ENCODE results near the gene ATP8A2.
"Not testable (repeated sequence)": the region's sequence is repeated elsewhere in the genome, so short reads cannot be mapped to it uniquely, and the experiment has no call there.

Gene ATP8A2

DNA sequence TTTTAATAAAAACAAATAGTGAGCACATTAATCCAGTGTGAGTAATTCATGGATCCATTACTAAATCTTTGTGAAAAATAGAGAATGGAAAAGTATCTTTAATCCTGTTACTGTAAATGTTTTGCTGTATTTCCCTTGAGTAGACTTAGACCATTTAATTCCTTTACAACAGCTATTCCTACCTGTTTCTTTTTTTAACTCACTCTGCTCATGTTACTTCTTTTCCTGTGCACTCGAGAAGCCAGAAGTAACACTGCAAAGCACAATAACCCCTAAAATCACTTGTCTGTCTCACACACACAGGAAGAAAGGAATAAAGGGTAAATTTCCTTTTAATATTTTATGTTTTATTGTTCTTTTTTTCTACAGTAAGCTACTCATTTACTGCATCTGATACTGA lies 435.8 kb downstream of the ATP8A2 start:
- no peak for DNase-seq (ENCODE audit: low spot score)

DNA sequence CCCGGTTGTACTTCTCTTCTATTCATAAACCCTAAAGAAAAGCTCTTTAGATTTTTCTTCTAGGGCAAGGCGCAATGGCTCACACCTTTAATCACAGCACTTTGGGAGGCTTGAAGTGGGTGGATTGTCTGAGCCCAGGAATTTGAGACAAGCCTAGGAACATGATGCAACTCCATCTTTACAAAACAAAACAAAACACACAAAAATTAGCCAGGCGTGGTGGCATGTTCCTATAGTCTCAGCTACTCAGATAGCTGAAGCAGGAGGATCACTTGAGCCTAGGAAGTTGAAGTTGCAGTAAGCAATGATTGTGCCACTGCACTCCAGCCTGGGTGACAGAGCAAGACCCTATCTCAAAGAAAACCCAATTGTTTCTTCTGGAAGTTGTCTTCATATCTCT lies 439.7 kb downstream of the ATP8A2 start:
- DNase-seq (ENCODE audit: low spot score), result no peak

DNA sequence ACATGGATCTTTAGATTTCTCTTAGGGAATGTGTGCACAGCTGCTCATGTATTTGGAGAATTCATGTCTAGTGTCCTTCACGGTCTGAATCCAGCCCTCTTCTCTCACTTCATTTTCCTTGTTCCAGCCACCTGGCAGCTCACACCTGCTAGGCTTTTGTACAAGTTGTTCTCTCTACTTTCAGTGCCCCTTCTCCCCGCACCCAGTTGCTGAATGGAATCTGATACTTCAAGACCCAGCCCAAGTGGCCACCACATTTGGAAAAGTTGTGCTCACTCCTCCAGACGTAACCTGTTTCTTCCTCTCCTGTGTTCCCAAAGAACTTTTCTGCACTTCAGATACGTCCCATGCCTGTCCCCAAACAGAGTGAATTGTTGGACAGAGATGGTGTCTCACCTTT lies 444.5 kb downstream of the ATP8A2 start:
- no peak for DNase-seq (ENCODE audit: low spot score)

DNA sequence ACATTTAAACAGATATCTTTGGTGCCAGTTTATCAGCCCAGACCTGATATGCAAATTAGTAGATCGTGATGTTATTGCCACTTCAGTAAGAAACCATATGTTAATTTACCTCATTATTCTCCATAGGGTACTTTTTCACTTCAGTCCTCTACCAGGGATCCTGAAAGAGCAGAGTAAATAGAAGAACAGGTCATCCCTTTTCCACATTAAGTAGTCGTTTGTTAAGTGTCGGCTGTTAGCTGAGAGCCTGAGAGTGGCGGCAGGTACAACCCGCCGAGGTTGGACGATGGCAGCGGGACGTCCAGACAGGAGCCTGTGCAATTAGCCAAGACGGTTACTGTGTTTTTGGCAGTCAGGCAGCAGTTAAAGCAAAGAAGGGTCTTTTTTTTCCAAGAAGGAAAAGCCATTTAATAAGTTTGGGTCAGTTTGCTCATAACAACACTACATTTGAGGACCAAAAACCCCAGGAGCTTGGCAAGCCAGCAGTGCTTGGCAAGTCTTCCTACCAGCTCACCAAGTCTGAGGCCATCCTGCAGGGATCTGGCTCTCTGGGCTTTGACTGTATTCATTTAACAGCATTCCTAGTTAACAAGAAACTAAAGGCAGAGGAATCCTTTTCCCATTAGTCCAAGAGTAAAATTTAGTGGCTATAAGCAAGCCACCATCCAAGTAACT lies 448.2 kb downstream of the ATP8A2 start:
- DNase-seq (ENCODE audit: low spot score), result no peak

DNA sequence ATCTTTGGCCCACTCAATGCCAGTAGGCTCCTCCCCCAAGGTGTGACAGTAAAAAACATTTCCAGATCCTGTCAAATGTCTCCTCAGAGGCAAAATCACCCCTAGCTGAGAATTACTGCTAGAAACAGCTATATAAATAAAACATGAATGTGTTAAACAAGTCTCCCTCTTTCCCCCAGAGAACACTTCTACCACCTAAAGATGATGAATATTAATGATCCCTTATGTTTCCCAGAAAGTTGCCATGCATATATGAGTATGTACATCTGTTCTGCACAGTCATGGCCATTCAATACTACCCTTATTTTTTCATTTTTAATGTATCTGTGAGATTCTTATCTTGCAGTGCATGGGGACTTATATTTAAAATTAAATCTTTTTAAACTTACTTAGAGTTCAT lies 450.0 kb downstream of the ATP8A2 start:
- DNase-seq (ENCODE audit: low spot score), result no peak

DNA sequence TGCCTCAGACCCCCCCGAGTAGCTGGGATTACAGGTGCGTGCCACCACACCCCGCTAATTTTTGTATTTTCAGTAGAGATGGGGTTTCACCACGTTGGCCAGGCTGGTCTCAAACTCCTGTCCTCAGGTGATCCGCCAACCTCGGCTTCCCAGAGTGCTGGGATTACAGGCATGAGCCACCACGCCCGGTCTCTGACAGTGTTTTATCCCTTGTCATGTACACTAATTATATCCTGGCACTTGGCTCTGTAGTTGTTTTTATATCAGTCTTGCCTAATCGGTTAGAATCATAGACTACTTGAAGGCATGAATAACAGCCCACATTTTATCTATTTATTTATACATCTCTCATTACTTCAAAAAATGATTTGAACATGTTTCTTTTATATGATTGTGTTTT lies 455.4 kb downstream of the ATP8A2 start:
- not testable (repeated sequence) for DNase-seq (ENCODE audit: low spot score)

DNA sequence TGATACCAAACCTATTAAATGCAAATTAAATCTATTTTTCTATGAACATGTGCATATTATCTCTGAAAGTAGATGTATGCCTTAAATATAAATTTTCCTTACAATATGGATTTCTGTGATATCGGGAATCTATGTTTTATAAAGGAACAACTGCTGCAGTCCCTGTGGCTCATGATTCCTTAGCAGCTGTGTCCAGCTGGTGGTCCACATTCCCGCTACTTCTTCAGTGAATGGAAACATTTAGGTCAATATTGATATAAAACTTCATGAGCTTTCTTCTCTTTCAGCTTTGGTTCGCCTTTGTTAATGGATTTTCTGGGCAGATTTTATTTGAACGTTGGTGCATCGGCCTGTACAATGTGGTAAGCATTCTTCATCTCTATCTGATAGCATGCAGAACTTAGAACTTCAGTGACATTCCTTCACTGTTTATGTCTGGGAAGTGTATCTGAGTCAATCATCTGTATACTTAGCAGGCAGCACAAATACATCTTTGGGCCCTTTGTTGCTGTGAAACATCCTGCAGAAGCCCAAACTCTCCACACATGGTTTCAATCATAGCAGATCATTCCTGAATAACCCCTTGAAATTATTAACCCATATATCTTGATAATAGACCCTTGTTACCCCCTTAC lies 456.2 kb downstream of the ATP8A2 start:
- no peak for DNase-seq (ENCODE audit: low spot score)

DNA sequence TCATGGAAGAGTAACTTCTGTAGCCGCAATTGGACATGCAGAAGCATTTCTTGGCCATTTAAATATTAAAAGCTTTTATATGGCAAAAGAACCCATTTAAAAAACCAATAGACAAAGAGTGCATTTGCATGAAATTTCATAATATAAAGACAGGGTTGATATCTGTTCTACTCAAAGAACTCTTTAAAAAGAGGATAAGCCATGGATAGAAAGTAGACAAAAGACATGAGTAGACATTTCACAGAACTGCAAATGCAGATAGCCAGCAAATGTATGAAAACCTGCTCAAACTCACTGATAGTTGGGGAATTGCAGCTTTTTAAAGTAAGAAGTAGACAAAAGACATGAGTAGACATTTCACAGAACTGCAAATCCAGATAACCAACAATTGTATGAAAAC lies 462.0 kb downstream of the ATP8A2 start:
- no peak for DNase-seq (ENCODE audit: low spot score)

DNA sequence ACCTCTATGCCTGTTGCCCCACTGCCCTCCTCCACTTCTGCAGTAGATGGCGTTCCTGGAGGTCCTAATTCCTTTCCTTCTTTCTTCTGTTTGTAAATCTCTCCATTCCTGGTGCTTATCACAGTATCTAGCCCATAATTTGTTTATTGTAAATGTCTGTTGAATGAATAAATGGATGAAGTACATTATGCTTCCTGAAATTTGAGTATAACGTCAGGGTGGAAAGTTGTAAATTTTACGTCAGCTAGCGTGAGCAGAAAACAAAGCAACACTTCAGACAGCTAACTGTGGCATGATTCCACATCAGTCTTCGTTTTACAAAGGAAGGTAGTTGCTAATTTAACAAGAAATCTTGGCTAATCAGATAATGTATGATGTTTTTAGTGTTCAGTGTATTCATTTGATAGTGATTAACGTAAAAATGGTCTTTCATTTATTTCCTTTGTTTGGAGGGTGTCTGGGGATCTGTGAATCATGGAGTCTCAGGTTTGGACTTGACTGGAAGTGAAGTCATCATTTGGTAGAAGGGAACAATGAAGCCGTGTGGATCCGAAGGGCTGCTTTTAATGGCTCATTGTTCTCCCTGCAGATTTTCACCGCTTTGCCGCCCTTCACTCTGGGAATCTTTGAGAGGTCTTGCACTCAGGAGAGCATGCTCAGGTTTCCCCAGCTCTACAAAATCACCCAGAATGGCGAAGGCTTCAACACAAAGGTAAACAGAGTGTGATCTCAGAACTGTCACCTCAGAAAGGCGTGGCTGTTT lies 465.0 kb downstream of the ATP8A2 start:
- peak; percentile 21 for DNase-seq (ENCODE audit: low spot score)

DNA sequence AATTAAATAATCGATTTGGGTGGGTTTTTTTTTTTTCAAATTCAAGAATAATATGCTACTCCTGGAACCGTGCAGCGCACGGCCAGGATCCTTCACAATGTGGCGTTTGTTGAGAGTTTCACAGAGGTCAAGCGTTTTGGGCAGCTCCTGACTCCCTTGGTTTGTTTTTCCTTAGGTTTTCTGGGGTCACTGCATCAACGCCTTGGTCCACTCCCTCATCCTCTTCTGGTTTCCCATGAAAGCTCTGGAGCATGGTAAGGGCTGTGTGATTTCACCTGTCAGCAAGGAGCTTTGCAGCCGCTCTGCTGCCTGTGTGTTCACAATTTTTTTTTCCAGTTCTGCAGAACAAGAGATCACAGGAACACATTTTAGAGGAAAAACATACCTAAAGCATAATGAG lies 467.6 kb downstream of the ATP8A2 start:
- no peak for DNase-seq (ENCODE audit: low spot score)

DNA sequence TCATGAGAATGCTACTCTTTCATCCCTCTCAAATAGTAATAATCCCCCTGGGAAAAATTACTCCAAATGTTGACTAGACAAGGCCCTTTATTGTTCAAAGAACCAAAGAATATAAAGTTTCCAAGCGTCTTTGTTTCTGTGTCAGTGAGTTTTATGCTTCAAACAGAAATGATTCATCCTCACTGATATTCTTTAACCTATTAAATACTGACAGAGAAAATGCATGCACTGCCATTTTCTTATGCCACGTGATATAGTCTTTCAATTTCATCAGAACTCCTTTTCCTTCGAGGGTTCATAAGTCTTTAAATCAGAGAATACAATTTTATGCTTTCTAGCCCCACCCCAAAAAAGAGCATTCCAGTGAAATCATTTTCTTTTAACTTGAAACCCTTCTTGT lies 468.5 kb downstream of the ATP8A2 start:
- peak; percentile 18 for DNase-seq (ENCODE audit: low spot score)

DNA sequence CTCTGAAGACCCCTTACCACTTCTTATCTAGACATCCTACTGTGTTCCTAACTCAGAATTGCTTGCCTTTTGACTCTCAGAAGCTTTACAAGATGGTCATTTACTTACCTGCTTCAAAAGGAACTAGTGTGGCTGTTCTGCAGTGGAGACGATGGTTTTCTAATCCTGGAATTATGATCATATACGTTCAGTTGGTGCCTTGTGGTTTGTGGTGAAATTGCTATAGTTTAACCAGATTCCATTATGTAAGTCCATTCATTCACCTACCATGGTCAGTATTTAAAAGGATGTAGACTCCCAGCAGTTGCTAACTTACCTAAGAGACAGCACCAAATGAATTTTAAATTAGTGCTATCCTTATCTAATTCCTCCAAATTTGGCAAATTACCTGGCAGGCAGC lies 469.2 kb downstream of the ATP8A2 start:
- no peak for DNase-seq (ENCODE audit: low spot score)

DNA sequence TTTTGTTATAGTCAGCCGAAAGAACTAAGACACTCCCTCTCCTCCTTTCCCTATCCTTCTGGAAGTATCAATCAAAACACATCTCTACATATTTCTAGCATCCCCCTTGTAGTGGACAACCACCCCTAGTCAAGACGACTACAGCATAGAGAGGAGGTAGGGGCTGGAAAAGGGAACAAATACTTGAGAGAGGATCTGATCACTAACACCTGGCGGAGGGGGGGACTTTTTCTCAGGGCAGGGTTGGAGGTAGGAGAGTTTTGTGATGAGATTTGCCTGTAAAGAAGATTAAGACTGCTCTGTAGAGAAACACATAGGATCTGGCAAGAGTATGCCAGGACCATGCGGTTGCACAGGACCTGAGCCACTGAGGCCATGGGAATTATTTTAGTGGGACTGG lies 471.9 kb downstream of the ATP8A2 start:
- no peak for DNase-seq (ENCODE audit: low spot score)

DNA sequence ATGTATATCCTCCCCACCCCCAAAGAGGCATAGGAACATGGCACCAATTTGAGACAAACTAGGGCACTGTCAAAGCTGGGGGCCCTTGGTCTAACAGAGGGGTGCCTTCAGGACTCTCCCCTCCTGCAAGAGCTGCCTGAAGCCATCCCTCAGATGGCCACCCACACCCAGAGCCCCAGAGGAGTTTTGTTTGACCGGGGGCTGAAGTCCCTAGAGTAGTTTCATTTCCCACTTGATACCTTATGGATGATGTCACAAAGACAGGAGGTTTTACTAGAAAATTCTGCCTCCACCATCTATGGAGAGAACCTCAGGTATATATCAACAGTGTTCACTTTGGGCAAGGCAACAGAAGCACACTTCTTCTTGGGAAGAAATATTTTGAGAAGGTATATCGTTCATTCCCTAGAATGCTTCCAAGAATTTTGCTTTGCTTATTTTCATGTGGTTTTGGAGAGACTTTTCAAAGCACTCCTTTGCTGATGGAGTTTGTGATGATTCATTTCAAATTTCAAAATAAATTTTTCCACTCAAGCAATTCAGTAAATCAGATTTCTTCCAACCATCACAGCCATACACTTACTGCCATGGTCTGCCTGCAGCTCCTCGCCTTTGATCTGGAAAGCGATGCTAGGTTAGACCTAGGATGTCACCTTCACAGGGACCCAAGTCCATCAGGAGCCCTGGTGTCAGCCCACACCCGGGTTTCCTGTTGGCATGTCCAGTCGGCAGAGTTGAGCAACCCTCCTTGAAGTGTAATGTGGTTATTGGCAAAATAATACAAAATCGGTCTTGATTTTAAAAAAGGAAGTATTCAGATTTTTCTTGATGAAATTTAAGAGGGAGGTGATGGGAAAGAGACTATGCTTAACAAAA lies 473.0 kb downstream of the ATP8A2 start:
- DNase-seq (ENCODE audit: low spot score), result no peak

DNA sequence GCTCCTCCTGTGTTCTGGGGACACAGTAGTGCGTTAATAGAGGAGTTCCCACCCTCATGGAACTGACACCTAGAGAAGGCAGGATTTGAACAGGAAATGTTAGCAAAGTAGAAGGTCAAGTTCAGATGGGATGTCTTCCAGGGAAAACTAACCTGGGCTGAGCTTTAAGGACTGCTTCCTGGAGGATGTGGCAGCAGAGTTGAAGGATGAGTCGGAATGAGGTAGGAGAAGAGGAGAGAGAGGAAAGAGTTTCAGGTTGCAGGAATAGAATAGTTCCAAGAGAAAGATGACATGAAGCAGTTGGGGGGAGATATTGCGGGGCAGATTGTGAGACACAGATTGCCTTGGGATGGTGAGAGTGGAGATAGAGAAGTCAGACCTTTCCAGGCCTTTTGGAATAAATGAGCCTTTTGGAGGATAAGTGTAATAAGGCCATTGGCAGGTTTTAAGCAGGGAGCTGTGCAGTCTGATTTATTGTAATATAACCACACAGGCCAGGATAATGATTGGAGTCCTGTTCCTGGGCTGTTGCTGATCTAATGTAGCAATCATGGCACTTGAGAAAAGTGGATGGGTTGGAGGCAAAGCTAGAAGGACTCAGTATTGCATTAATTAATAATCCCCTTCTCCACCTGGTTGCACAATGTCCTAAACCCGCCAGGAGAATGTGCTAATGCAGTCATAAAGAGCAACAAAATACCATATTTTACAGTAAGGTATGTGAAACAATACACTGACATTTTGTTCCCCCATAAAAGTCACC lies 474.6 kb downstream of the ATP8A2 start:
- DNase-seq (ENCODE audit: low spot score), result peak; percentile 73

DNA sequence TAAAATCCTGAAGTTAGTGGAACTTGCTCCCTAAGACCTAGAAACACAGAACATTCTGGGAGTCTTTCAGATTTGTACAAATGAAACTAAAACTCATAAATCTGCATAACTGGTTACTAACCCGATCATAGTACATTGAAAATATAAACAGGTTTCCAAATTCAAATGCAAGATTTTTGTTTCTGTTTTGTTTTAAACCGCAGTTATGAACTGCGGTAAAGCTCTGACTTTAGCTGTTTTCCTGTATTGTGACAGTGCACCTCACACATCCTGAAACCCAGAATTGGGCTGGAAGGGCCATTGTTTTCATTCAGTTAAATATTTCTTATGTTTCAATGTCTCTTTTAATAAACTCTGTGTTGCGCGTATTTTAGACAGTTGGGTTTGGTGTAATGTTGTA lies 475.4 kb downstream of the ATP8A2 start:
- no peak for DNase-seq (ENCODE audit: low spot score)

DNA sequence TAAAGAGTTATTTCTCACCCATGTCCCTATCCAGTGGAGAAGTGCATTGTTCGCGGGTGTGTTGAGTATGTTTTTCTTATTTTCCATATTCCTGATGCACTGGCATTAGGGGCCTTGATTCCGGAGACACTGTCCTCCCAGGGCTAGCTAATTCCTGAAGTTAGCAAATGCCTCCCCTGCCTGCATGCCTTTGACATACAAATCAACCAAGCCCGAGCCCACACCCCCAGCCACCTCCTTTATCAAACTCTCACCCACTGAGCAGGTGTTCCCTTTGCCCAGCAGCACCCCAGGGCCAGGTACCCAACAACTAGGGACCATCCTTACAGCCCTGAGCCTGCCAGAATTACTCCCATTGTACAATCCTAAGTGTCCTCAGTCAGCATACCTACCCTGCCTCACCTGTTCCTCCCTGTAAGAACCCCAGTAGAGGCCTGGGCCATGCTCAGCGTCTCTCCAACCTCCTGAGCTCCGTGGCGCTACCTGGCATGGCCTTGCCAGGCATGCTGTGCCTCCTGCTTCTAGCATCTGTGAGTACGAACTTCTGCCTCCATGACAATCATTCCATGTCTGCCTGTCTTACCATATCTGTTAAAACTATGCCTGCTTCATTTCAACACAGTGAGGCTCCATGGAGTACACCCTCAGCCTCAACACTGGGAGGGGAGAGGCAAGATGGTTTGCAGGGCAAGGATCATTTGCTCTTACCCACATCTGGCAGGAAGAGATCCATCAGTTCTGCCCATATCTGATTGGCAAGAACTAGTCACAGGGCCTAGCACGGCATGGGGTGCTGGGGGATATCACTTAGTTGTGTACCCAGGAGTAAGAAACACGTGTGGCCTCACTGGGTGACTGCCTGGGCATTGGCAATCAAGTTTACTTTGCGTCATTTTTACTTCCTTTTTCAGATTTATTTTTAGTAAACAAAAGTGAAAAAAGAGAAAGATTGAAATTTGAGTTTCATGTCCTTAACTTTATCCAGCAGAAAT lies 476.2 kb downstream of the ATP8A2 start:
- DNase-seq (ENCODE audit: low spot score), result no peak

DNA sequence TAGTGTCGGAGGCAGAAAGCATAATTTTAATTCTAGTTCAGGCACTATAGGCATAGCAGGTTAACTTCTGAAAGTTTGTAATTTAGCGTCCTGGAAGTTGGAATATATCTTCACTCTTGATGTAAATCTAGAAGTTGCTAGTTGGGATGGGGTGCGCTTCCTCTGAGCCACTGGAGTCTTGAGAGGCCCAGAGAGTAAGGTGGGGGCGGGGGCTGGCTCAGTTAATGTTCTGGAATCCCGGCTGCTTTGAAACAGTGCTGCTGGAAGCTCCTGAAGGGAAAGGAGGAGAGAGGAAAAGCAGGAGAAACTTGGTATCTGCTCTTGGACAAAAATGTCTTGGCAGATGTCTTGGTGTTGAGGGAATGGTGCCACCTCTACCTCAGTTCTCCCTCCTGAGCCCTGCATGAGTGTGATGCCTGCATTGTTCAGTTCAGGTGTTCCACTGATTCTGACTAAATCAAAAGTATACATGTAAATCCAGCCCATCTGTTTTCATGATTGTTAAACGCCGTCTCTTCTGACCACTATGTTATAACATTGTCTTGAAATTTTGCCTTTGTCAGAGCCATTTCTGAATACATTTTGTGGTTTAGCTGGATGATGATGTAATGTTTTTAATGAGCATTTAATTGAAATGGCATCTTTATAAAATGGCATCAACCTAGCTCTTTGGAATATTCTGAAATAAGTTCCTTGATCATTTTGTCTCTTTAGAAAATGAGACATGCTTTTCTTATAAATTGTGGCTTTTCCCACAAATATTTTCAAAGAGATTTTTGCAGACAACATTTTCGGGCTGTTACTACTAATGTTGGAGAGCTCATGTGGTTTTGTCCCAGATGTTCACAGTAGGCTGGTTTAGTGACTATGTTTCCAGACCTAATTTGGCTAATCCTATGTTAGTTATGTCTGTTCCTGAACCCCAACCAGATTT lies 477.3 kb downstream of the ATP8A2 start:
- no peak for DNase-seq (ENCODE audit: low spot score)

DNA sequence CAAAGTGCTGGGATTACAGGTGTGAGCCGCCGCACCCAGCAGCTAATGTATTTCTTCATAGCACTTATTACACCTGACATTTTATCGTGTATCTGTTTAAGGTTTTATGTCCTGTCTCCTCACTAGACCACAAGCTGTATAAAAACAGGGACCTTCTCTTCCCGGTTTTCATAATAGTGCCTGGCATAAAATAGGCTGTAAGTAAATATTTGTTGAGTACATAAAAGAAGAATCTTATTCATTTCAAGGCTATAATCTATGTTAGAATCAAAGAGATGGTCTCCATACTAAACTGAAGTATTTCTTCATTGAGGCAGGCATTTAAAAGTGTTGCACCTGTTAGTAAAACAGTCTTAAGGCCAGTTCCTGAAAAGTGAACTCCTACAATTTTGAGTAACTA lies 486.1 kb downstream of the ATP8A2 start:
- no peak for DNase-seq (ENCODE audit: low spot score)

Data from kidney tubule cell (primary cell).